IMR-90 (cell line): ENCODE results near the gene MAP3K3. TPM values are rescaled to one million over a fixed set of nuclear protein-coding genes. Genes with fewer than 3 reads are reported as not detected.

ENCODE experiments used
- ATAC-seq: fragments of 200-7000 bp; cut with Tn5 transposase; 2 replicates; pipeline ENCODE4 v1.9.1; 2020; ENCODE audit warnings: low read depth, mild to moderate bottlenecking, moderate library complexity
- BruUV-seq: library from RNA; stranded (reverse); fragments of 400-500 nt; replicated peaks from 2 replicates; lab custom pipeline; 2021; lab: Mats Ljungman, UMichigan
- CTCF ChIA-PET: fragments of 300-600 bp; formaldehyde crosslinking; extraction: SDS; loops from one replicate; lab custom pipeline; 2021; ENCODE audit warnings: antibody characterized with exemption; lab: Yijun Ruan, JAX
- POLR2A ChIA-PET: fragments of 300-600 bp; sonication (Branson Sonifier 250); formaldehyde crosslinking; loops from one replicate; lab custom pipeline; 2022; ENCODE audit warnings: antibody characterized with exemption; ENCODE audit not compliant: unreplicated experiment; lab: Charles Lee
- DNase-seq: peaks from one replicate; pipeline ENCODE4 v3.0.0; 2013
- H2AFZ ChIP-seq: replicated peaks from 2 replicates; pipeline ENCODE3; 2013; ENCODE audit warnings: low read length, mild to moderate bottlenecking; ENCODE audit not compliant: poor library complexity
- H2AK5ac ChIP-seq: 2 replicates; pipeline ENCODE4 v1.6.1; 2013; ENCODE audit warnings: low read depth, low read length, inconsistent platforms
- H2AK9ac ChIP-seq: replicated peaks from 2 replicates; pipeline ENCODE3; 2013; ENCODE audit warnings: mild to moderate bottlenecking, low read depth, low read length, moderate library complexity; ENCODE audit not compliant: poor library complexity
- H2BK120ac ChIP-seq: 2 replicates; pipeline ENCODE4 v1.6.1; 2013; ENCODE audit warnings: low read depth, low read length, inconsistent platforms
- H2BK15ac ChIP-seq: 3 replicates; pipeline ENCODE4 v1.6.1; 2013; ENCODE audit warnings: low read depth, low read length, inconsistent platforms
- H2BK20ac ChIP-seq: 2 replicates; pipeline ENCODE4 v1.6.1; 2013; ENCODE audit warnings: low read depth, mild to moderate bottlenecking, inconsistent platforms, low read length, moderate library complexity
- H2BK5ac ChIP-seq: 2 replicates; pipeline ENCODE4 v1.6.1; 2013; ENCODE audit warnings: mild to moderate bottlenecking, low read depth, low read length, inconsistent platforms; ENCODE audit not compliant: poor library complexity, severe bottlenecking
- H3K14ac ChIP-seq: replicated peaks from 2 replicates; pipeline ENCODE4 v1.6.1; 2013; ENCODE audit warnings: low read depth, low read length, inconsistent platforms
- H3K18ac ChIP-seq: 2 replicates; pipeline ENCODE4 v1.6.1; 2013; ENCODE audit warnings: low read depth, low read length, control low read depth
- H3K23ac ChIP-seq: 2 replicates; pipeline ENCODE4 v1.6.1; 2013; ENCODE audit warnings: low read depth, low read length, inconsistent platforms
- H3K27ac ChIP-seq: 2 replicates; pipeline ENCODE4 v1.5.1; 2013; ENCODE audit warnings: mild to moderate bottlenecking, control low read depth, low read length; ENCODE audit not compliant: insufficient read depth
- H3K27me3 ChIP-seq: 2 replicates; pipeline ENCODE4 v1.6.1; 2013; ENCODE audit warnings: low read length; ENCODE audit not compliant: control insufficient read depth, insufficient read depth
- H3K36me3 ChIP-seq: 2 replicates; pipeline ENCODE4 v1.6.1; 2013; ENCODE audit warnings: low read length, mixed read lengths; ENCODE audit not compliant: control insufficient read depth, insufficient read depth
- H3K4ac ChIP-seq: 2 replicates; pipeline ENCODE4 v1.6.1; 2013; ENCODE audit warnings: low read depth, low read length, inconsistent platforms
- H3K4me1 ChIP-seq: 2 replicates; pipeline ENCODE4 v1.6.1; 2013; ENCODE audit warnings: low read length, mixed read lengths; ENCODE audit not compliant: control insufficient read depth, insufficient read depth
- H3K4me2 ChIP-seq: 2 replicates; pipeline ENCODE4 v1.6.1; 2013; ENCODE audit warnings: low read depth, mild to moderate bottlenecking, control low read depth, low read length, moderate library complexity
- H3K4me3 ChIP-seq: 2 replicates; pipeline ENCODE4 v1.5.1; 2013; ENCODE audit warnings: low read depth, mild to moderate bottlenecking, control low read depth, low read length, moderate library complexity; ENCODE audit not compliant: insufficient read depth
- H3K56ac ChIP-seq: 2 replicates; pipeline ENCODE4 v1.6.1; 2013; ENCODE audit warnings: low read length, inconsistent platforms; ENCODE audit not compliant: insufficient read depth; ENCODE audit errors: extremely low read depth
- H3K79me1 ChIP-seq, 2 experiments: 2 replicates each; pipeline ENCODE4 v1.6.1; 2013; ENCODE audit warnings: low read length in 2 of 2, inconsistent platforms in 1 of 2, low read depth in 1 of 2
- H3K9ac ChIP-seq: 2 replicates; pipeline ENCODE4 v1.6.1; 2013; ENCODE audit warnings: low read depth, low read length, control low read depth
- H3K9me1 ChIP-seq: 2 replicates; pipeline ENCODE4 v1.6.1; 2013; ENCODE audit warnings: low read length, inconsistent platforms; ENCODE audit not compliant: insufficient read depth
- H3K9me3 ChIP-seq: 2 replicates; pipeline ENCODE4 v1.6.1; 2013; ENCODE audit warnings: low read length; ENCODE audit not compliant: control insufficient read depth, insufficient read depth
- H4K20me1 ChIP-seq: 2 replicates; pipeline ENCODE4 v1.6.1; 2013; ENCODE audit warnings: low read length, inconsistent platforms; ENCODE audit not compliant: insufficient read depth
- H4K5ac ChIP-seq: 2 replicates; pipeline ENCODE4 v1.6.1; 2013; ENCODE audit warnings: mild to moderate bottlenecking, low read depth, low read length, control low read depth
- H4K8ac ChIP-seq, 2 experiments: 2 replicates each; pipeline ENCODE4 v1.6.1; 2013; ENCODE audit warnings: low read depth in 2 of 2, low read length in 2 of 2, control low read depth in 1 of 2, inconsistent platforms in 1 of 2
- H4K91ac ChIP-seq: 2 replicates; pipeline ENCODE4 v1.6.1; 2013; ENCODE audit warnings: low read depth, low read length, inconsistent platforms; ENCODE audit not compliant: insufficient read depth
- CEBPB ChIP-seq: IDR thresholded peaks from 2 replicates; pipeline ENCODE4 v1.6.1; 2012; ENCODE audit warnings: low read depth, low read length, improper control_type of control experiment
- CHD1 ChIP-seq: IDR thresholded peaks from 2 replicates; pipeline ENCODE4 v1.6.1; 2012; ENCODE audit warnings: low read depth, low read length, improper control_type of control experiment
- MAZ ChIP-seq: IDR thresholded peaks from 2 replicates; pipeline ENCODE4 v1.6.1; 2012; ENCODE audit warnings: low read depth, mild to moderate bottlenecking, low read length, improper control_type of control experiment, moderate library complexity, borderline replicate concordance
- MXI1 ChIP-seq: IDR thresholded peaks from 2 replicates; pipeline ENCODE4 v1.6.1; 2012; ENCODE audit warnings: low read depth, mild to moderate bottlenecking, low read length, moderate library complexity, borderline replicate concordance
- POLR2A ChIP-seq: IDR thresholded peaks from 2 replicates; pipeline ENCODE4 v1.6.1; 2012; ENCODE audit warnings: mild to moderate bottlenecking, low read depth, low read length
- RAD21 ChIP-seq: IDR thresholded peaks from 2 replicates; pipeline ENCODE4 v1.6.1; 2012; ENCODE audit warnings: low read length, improper control_type of control experiment
- SMC3 ChIP-seq: fragments of 150-350 bp; IDR thresholded peaks from 2 replicates; pipeline ENCODE4 v1.6.1; 2016; ENCODE audit warnings: low read depth, mild to moderate bottlenecking, antibody characterized with exemption, low read length, moderate library complexity
- WGBS, 2 experiments: methylation state at CpG; one replicate each; pipeline versions ENCODE4 v1.1.5 to v1.1.7; 2013; ENCODE audit warnings: missing lambda C conversion rate in 2 of 2; ENCODE audit not compliant: insufficient read length in 1 of 2; ENCODE audit errors: extremely low coverage in 2 of 2; 5-methylcytosine and 5-hydroxymethylcytosine counted together
- dilution Hi-C: fragments of 300-500 bp; cut with HindIII; formaldehyde crosslinking; loops from one replicate; pipeline ENCODE4 v1.14.3; 2018; ENCODE audit warnings: low sequenced_read_pairs; ENCODE audit not compliant: unreplicated experiment
- in situ Hi-C: fragments of 300-500 bp; cut with MboI; formaldehyde crosslinking; loops from 3 replicates; pipeline ENCODE4 v1.14.3; 2019; ENCODE audit warnings: low sequenced_read_pairs, inconsistent platforms, mixed read lengths
- intact Hi-C: fragments of 100-400 bp; cut with micrococcal nuclease; formaldehyde crosslinking; loops from 2 replicates; pipeline ENCODE4 v1.10.0; 2022
- polyA plus RNA-seq, 3 experiments: library from polyadenylated mRNA; depleted of rRNA; stranded (reverse); fragments of >200 nt; gene quantifications; 2 replicates each; pipeline ENCODE4 v1.2.3, GENCODE V29; 2012; ENCODE audit warnings: low replicate concordance in 1 of 3
- total RNA-seq: library from RNA; depleted of rRNA; stranded (reverse); fragments of >200 nt; gene quantifications from 2 replicates; pipeline ENCODE4 v1.2.3, GENCODE V29; 2012
- TF ChIP-seq, protein P1 (sequence below): fragments of 150-350 bp; IDR thresholded peaks from 2 replicates; pipeline ENCODE4 v1.6.1; 2017; ENCODE audit warnings: mild to moderate bottlenecking, antibody characterized with exemption, low read length, low read depth

MAP3K3 gene
- total and polyA plus RNA-seq, 2 of the 4 experiments (the other 2 are of a cell fraction) = 19.1 to 25.6 TPM

DNA sequence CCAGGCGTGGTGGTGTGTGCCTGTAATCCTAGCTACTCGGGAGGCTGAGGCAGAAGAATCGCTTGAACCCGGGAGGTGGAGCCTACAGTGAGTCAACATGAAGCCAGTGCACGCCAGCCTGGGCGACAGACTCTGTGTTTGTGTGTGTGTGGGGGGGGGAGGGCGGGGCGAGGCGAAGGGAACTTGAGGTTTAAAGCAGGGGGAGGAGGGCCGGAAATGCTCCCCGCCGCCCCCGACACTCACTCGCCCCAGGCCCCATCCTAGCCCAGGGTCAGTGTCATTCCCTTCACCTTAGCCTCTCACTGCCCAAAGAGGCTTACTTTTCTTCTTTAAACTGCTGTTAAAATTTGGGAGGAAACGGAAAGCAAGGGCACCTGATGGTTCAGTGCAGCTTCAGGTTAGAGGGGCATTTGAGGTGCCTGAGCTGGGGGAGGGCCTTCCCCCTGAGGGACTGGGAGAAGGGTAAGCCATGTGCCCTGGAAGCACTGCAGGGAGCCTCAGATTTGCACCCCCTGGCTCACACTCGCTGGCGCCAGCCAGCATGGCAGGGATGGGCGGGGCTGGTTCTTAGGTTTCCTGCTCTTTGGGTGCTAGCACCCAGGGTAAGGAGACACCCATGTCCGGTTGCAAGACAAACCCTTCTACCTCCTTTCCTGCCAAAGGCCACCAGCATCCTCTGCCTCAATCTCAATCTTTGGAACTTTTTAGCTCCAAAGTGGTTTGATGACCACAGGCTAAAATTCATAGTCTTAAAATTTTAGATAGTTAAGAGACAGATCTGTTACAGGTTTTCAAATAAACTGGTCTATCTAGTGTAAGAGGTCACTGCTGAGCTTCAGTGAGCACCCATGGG is 79.9 kb downstream of the MAP3K3 start:
- no peak overlapping the region for H3K4ac ChIP-seq
- no peak overlapping the region for H2BK15ac ChIP-seq
- no peak overlapping the region for H3K23ac ChIP-seq
- peaks cover 0 to 33% of the 10 kb centered on the region in 2 experiments; a peak in 2 of 4 replicates for H3K79me1 ChIP-seq
- peaks cover under 1% of the 10 kb centered on the region; the same call in 1 of the 2 replicates for H4K20me1 ChIP-seq
- no peak overlapping the region for H4K5ac ChIP-seq
- no peaks in the 10 kb centered on the region for H3K4me1 ChIP-seq
- no peak overlapping the region for H3K14ac ChIP-seq
- no peak overlapping the region for H3K9ac ChIP-seq
- dilution Hi-C loops (no loop called here), in situ Hi-C loops (no loop called here), intact Hi-C loops (no loop called here)
- TF ChIP-seq MXI1 = no peak
- TF ChIP-seq, protein P1, sequence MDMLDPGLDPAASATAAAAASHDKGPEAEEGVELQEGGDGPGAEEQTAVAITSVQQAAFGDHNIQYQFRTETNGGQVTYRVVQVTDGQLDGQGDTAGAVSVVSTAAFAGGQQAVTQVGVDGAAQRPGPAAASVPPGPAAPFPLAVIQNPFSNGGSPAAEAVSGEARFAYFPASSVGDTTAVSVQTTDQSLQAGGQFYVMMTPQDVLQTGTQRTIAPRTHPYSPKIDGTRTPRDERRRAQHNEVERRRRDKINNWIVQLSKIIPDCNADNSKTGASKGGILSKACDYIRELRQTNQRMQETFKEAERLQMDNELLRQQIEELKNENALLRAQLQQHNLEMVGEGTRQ = no peak
- TF ChIP-seq CEBPB = no peak
- TF ChIP-seq POLR2A = no peak
- TF ChIP-seq SMC3 = no peak
- TF ChIP-seq CHD1 = no peak
- TF ChIP-seq RAD21 = no peak
- no peak for TF ChIP-seq MAZ
- H2BK20ac ChIP-seq = no peak overlapping the region
- no peaks in the 10 kb centered on the region for H3K9me1 ChIP-seq
- H3K36me3 ChIP-seq = peaks cover 31% of the 10 kb centered on the region
- H3K18ac ChIP-seq = no peak overlapping the region
- H4K8ac ChIP-seq = no peak overlapping the region
- no peaks in the 10 kb centered on the region for H3K27me3 ChIP-seq
- no peak overlapping the region for H2BK120ac ChIP-seq
- no CpG with 5 or more reads among the region's 19 CpGs for WGBS, 2 experiments
- no peak overlapping the region for H3K4me3 ChIP-seq
- H2AK5ac ChIP-seq = no peak overlapping the region
- no peak overlapping the region for H3K4me2 ChIP-seq
- ATAC-seq (no peak), DNase-seq (no peak)
- no peak overlapping the region for H3K56ac ChIP-seq
- CTCF ChIA-PET = no interaction called here
- H3K27ac ChIP-seq = no peak overlapping the region
- H2AK9ac ChIP-seq = no peak overlapping the region
- POLR2A ChIA-PET = interaction anchor here (0.6 kb wide), 1 partner anchor 204 kb away, joined by 3 read pairs; no protein-coding TSS in a partner anchor
- H4K91ac ChIP-seq = no peak overlapping the region
- no peaks in the 10 kb centered on the region for H3K9me3 ChIP-seq
- no TSS peak for BruUV-seq
- no peak overlapping the region for H2BK5ac ChIP-seq
- no peak overlapping the region for H2AFZ ChIP-seq
